Heart right ventricle (tissue), 16 donors: Measurements from ENCODE around the gene CABLES1. TPM values are rescaled to one million over a fixed set of nuclear protein-coding genes. Genes with fewer than 3 reads are reported as not detected.
"Not testable (repeated sequence)": the region's sequence is repeated elsewhere in the genome, so short reads cannot be mapped to it uniquely, and the experiment has no call there.

Experiments used
- ATAC-seq, 8 donors: fragments of 200-7000 bp; cut with Tn5 transposase; one replicate each; pipeline ENCODE4 v1.9.1; 2020; ENCODE audit warnings: mild to moderate bottlenecking in 8 of 8, moderate library complexity in 8 of 8, moderate number of reproducible peaks in 1 of 8
- DNase-seq, 2 donors: peaks; one replicate each; pipeline ENCODE4 v3.0.0-alpha.2; 2020
- H3K27ac ChIP-seq, 10 donors: fragments of 200-600 bp; sonication (generic) in 2 of 10; one replicate each; pipeline versions ENCODE4 v1.5.0 to v1.8.0; 2020 to 2022; ENCODE audit warnings: mild to moderate bottlenecking in 3 of 10
- H3K27me3 ChIP-seq, 7 donors: fragments of 200-600 bp; one replicate each; pipeline ENCODE4 v1.8.0; 2021 to 2022; ENCODE audit warnings: mild to moderate bottlenecking in 2 of 7
- H3K36me3 ChIP-seq, 9 donors: fragments of 200-600 bp; sonication (generic) in 1 of 9; one replicate each; pipeline versions ENCODE4 v1.5.0 to v1.8.0; 2020 to 2022; ENCODE audit warnings: mild to moderate bottlenecking in 2 of 9
- H3K4me1 ChIP-seq, 9 donors: fragments of 200-600 bp; sonication (generic) in 1 of 9; one replicate each; pipeline versions ENCODE4 v1.5.0 to v1.8.0; 2020 to 2022; ENCODE audit warnings: mild to moderate bottlenecking in 4 of 9
- H3K4me3 ChIP-seq, 10 donors: fragments of 200-600 bp; sonication (generic) in 2 of 10; one replicate each; pipeline versions ENCODE4 v1.5.0 to v1.8.0; 2020 to 2022; ENCODE audit warnings: mild to moderate bottlenecking in 7 of 10, moderate library complexity in 2 of 10
- H3K9me3 ChIP-seq, 11 donors: fragments of 200-600 bp in 10 of 11; sonication (generic) in 2 of 11; one replicate each; pipeline versions ENCODE4 v1.5.0 to v1.8.0; 2013 to 2022; ENCODE audit warnings: mild to moderate bottlenecking in 2 of 11, control low read depth in 1 of 11, moderate library complexity in 1 of 11
- WGBS, 2 donors: extraction: QIAGEN DNeasy Blood & Tissue Kit; methylation state at CpG; one replicate each; pipeline ENCODE4 v1.1.7; 2013; ENCODE audit warnings: inconsistent platforms in 1 of 2; 5-methylcytosine and 5-hydroxymethylcytosine counted together
- intact Hi-C, 10 donors: fragments of 100-400 bp; cut with DNase I; formaldehyde crosslinking; loops; one replicate each; pipeline versions ENCODE4 v1.11.1 to v1.14.2; 2022
- polyA plus RNA-seq, 2 donors: library from polyadenylated mRNA; stranded (reverse); fragments of 200-250 nt; gene quantifications; one replicate each; pipeline ENCODE4 v1.2.3, GENCODE V29; 2013
- total RNA-seq, 10 donors: library from RNA; stranded (reverse); fragmentation: NEBNext Ultra II Directional in 3 of 10; extraction: Animal tissue kit (Norgen Biotek cat#: 25700) in 3 of 10; gene quantifications; one replicate each; pipeline versions ENCODE4 v1.2.1 to v1.2.4, GENCODE V29; 2021 to 2023
- TF ChIP-seq, protein P1 (sequence below), 9 donors: fragments of 200-600 bp; sonication (generic) in 2 of 9; IDR thresholded peaks; one replicate each; pipeline versions ENCODE4 v1.5.0 to v1.8.0; 2021 to 2022; ENCODE audit warnings: antibody characterized with exemption in 9 of 9, mild to moderate bottlenecking in 5 of 9, moderate library complexity in 1 of 9
- donor health status: Arrhythmogenic right ventricular cardiomyopathy.
- donor health status: ischemic (EF 13 %, LVEDD 7.1; RV severe dilation, severe dysfunction).
- donor health status: healthy with polysubstance abuse.
- donor health status: DM: no; HTN: yes; CAD: no.
- donor health status: DM: no; HTN: no; CAD: no.
- donor health status: ischemic (EF 25% LVEDD 6.9; RV normal size, moderate dysfunction).
- donor health status: ischemic (EF 25% LVEDD 5.7; RV mildly dilated, moderate dysfunction).
- donor health status: healthy.
- donor health status: DM: yes; HTN: yes; CAD: no.
- donor health status: Ischemic cardiomyopathy.
- donor health status: ischemic (EF 35%, LVEDD 5.7; RV mildly dilated, moderate dysfunction).
- donor health status: nonischemic (EF 11% LVEDD 7.7; RV severe dilation, severe dysfunction).
- donor health status: DM: yes; HTN: yes; CAD: no.
- donor health status: PGD.
- donor health status: ischemic (EF 29% LVEDD 5.4; RV normal size, mild dysfunction).
- donor health status: nonischemic (EF 23%, LVEDD 6.1; RV moderate dilation, normal function).

CABLES1 gene
- total and polyA plus RNA-seq, 12 donors: 1.0 to 2.2 (median 1.8) TPM

DNA sequence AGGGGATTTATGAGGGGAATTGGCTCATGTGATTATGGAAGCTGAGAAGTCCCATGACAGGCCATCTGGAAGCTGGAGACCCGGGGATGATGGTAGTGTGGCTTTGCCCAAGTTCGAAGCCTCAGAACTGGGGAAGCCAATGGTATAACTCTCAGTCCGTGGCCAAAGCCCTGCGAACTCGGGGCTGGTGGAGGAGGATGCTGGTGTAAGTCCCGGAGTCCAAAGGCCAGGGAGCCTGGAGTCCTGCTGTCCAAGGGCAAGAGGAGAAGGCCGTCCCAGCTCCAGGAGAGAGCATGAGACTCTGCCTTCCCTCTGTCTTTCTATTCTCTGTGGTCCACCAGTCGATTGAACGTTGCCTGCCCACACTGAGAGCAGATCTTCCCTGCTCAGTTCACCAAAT lies 43.2 kb upstream of the CABLES1 start:
- Histone ChIP-seq H3K27me3 (peaks cover 0 to 20% (median 14%) of the 10 kb centered on the region in 7 donors), H3K9me3 (no peaks in the 10 kb centered on the region), H3K36me3 (no peaks in the 10 kb centered on the region), H3K4me1 (peaks cover 0 to 13% (median 0%) of the 10 kb centered on the region in 9 donors), H3K27ac (no peak overlapping the region), H3K4me3 (no peak overlapping the region)
- DNase-seq: no peak
- ATAC-seq: no peak
- intact Hi-C loops: no loop called here
- 97 to 99% methylated on average over 9 of the region's 9 CpGs for WGBS, 2 donors
- TF ChIP-seq, protein P1, sequence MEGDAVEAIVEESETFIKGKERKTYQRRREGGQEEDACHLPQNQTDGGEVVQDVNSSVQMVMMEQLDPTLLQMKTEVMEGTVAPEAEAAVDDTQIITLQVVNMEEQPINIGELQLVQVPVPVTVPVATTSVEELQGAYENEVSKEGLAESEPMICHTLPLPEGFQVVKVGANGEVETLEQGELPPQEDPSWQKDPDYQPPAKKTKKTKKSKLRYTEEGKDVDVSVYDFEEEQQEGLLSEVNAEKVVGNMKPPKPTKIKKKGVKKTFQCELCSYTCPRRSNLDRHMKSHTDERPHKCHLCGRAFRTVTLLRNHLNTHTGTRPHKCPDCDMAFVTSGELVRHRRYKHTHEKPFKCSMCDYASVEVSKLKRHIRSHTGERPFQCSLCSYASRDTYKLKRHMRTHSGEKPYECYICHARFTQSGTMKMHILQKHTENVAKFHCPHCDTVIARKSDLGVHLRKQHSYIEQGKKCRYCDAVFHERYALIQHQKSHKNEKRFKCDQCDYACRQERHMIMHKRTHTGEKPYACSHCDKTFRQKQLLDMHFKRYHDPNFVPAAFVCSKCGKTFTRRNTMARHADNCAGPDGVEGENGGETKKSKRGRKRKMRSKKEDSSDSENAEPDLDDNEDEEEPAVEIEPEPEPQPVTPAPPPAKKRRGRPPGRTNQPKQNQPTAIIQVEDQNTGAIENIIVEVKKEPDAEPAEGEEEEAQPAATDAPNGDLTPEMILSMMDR (IDR thresholded peaks at IDR 0.05): no peak

DNA sequence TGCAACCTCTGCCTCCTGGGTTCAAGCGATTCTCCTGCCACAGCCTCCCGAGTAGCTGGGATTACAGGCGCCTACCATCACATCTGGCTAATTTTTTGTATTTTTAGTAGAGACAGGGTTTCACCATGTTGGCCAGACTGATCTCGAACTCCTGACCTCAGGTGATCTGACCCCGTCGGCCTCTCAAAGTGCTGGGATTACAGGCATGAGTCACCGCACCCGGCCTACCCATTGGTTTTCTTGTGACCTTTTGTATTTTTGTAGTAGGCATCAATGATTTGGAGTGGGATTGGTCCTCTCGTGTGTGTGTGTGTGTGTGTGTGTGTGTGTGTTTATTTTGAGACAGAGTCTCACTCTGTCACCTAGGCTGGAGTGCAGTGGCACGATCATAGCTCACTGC lies 42.2 kb upstream of the CABLES1 start:
- H3K4me3 ChIP-seq, H3K36me3 ChIP-seq, H3K27ac ChIP-seq, ATAC-seq, intact Hi-C loops, DNase-seq, H3K9me3 ChIP-seq: not testable (repeated sequence)
- H3K4me1 ChIP-seq: peaks cover 0 to 13% (median 0%) of the 10 kb centered on the region in 9 donors
- H3K27me3 ChIP-seq: peaks cover 0 to 26% (median 14%) of the 10 kb centered on the region in 7 donors
- 92 to 94% methylated on average over 10 of the region's 10 CpGs for WGBS, 2 donors

DNA sequence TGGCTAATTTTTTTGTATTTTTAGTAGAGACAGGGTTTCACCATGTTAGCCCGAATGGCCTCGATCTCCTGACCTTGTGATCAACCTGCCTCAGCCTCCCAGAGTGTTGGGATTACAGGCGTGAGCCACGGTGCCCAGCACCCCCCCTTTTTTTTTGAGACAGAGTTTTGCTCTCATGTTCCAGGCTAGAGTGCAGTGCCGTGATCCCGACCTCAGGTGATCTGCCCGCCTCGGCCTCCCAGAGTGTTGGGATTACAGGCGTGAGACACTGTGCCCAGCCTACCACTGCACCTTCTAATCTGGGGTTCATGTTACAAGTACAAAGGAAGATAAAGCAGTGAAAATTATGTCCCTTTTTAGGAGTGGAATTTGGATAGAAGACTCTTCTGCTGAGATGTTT lies 41.5 kb upstream of the CABLES1 start:
- intact Hi-C loops: no loop called here
- Histone ChIP-seq H3K27ac (no peak overlapping the region), H3K4me1 (peaks cover 0 to 13% (median 0%) of the 10 kb centered on the region in 9 donors), H3K4me3 (no peak overlapping the region), H3K27me3 (peaks cover 0 to 26% (median 14%) of the 10 kb centered on the region in 7 donors), H3K9me3 (no peaks in the 10 kb centered on the region), H3K36me3 (no peaks in the 10 kb centered on the region)
- no peak for ATAC-seq
- TF ChIP-seq, protein P1 (IDR thresholded peaks at IDR 0.05): no peak
- DNase-seq: no peak
- 89 to 92% methylated on average over 9 of the region's 9 CpGs for WGBS, 2 donors

DNA sequence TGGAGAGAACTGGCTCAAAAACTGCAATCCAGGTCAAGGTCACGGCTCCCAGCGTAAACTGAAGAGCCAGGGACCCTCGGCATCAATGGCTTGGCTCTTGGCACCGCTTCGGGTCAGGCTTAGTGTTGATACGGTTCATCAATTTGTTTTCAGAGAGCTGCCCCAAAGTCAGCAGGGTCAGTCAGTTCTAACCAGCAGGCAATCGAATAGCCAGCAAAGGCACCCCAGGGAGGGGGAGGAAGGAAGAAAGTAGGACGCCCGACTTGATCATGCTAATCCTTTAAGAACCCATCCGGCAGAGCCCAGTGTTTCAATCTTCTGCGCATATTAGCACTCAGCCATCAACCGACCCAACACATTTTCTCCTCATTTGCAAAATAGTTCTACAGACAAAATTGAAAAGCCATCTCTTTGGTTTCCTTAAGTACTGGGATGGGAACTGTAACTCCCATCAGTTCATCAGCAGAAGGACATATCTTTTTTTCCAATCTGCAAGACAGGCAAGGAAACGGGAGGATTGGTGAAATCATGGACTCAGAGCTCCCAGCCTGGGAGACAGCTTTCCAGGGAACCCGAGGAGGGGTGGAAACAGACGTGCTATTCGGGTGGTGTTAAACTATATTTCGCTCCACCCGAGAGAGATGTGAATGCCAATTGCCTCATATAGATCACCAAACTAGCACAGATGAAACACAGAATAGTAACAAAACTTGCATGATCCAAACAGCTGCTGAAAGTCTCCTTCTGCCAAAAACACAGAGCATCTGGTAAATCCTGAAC lies 40.7 kb upstream of the CABLES1 start:
- Histone ChIP-seq H3K36me3 (no peaks in the 10 kb centered on the region), H3K27me3 (peaks cover 0 to 26% (median 14%) of the 10 kb centered on the region in 7 donors), H3K9me3 (no peaks in the 10 kb centered on the region), H3K27ac (no peak overlapping the region), H3K4me3 (no peak overlapping the region), H3K4me1 (peaks cover 0 to 13% (median 0%) of the 10 kb centered on the region in 9 donors)
- TF ChIP-seq, protein P1 (IDR thresholded peaks at IDR 0.05): no peak
- intact Hi-C loops: no loop called here
- ATAC-seq: no peak
- WGBS, 2 donors: 31 to 33% methylated on average over 18 of the region's 18 CpGs
- no peak for DNase-seq

DNA sequence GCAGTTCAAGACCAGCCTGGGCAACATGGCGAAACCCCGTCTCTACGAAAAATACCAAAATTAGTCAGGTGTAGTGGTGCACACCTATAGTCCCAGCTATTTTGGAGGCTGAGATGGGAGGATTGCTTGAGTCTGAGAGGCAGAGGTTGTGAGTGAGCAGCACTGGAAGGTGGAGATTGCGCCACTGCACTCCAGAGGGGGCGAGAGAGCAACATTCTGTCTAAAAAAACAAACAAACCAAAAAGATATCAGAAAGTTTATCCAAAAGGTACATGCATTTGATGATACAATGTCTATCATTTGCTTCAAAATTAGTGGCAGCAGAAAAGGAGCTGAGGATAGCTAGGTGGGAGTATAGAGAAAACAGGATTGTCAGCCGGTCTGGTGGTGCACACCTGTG lies 39.8 kb upstream of the CABLES1 start:
- peaks cover 0 to 13% (median 0%) of the 10 kb centered on the region in 9 donors for H3K4me1 ChIP-seq
- intact Hi-C loops: no loop called here
- H3K27ac ChIP-seq: no peak overlapping the region
- TF ChIP-seq, protein P1 (IDR thresholded peaks at IDR 0.05): no peak
- H3K9me3 ChIP-seq: no peaks in the 10 kb centered on the region
- H3K27me3 ChIP-seq: peaks cover 0 to 26% (median 14%) of the 10 kb centered on the region in 7 donors
- 86 to 94% methylated on average over 6 of the region's 6 CpGs for WGBS, 2 donors
- ATAC-seq (no peak), DNase-seq (no peak)
- no peak overlapping the region for H3K4me3 ChIP-seq
- H3K36me3 ChIP-seq: no peaks in the 10 kb centered on the region

DNA sequence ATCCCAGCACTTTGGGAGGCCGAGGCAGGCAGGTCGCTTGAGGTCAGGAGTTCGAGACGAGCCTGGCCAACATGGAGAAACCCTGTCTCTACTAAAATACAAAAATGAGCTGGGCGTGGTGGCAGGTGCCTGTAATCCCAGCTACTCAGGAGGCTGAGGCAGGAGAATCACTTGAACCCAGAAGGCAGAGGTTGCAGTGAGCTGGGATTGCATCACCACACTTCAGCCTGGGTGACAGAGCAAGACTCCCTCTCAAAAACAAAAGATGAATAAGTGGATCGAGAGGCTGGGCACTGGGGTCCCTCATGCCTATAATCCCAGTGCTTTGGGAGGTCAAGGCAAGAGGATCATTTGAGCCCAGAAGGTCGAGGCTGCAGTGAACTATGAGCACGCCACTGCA lies 38.3 kb upstream of the CABLES1 start:
- ATAC-seq, H3K4me1 ChIP-seq, DNase-seq, H3K9me3 ChIP-seq, H3K4me3 ChIP-seq, H3K36me3 ChIP-seq, intact Hi-C loops, H3K27ac ChIP-seq: not testable (repeated sequence)
- 92% methylated on average over 8 of the region's 8 CpGs for WGBS, 2 donors
- H3K27me3 ChIP-seq: peaks cover 0 to 26% (median 14%) of the 10 kb centered on the region in 7 donors
